GM12878 (cell line): Measurements from ENCODE around the gene BBX. TPM values are rescaled to one million over a fixed set of nuclear protein-coding genes. Genes with fewer than 3 reads are reported as not detected.

Source experiments
- ATAC-seq: fragments of 200-7000 bp; cut with Tn5 transposase; 3 replicates; pipeline ENCODE4 v1.9.1; 2020; ENCODE audit warnings: mild to moderate bottlenecking, moderate library complexity
- BruUV-seq: library from RNA; stranded (reverse); fragments of 400-500 nt; replicated peaks from 2 replicates; lab custom pipeline; 2021; lab: Mats Ljungman, UMichigan
- CTCF ChIA-PET: fragments of 300-600 bp; sonication (Branson Sonifier 250); formaldehyde crosslinking; extraction: SDS; loops from one replicate; lab custom pipeline; 2021; ENCODE audit warnings: inconsistent platforms; lab: Yijun Ruan, JAX
- POLR2A ChIA-PET: fragments of 350-600 bp; formaldehyde crosslinking; extraction: SDS; loops from one replicate; lab custom pipeline; 2021; ENCODE audit warnings: inconsistent platforms; lab: Charles Lee
- RAD21 ChIA-PET: fragments of 300-600 bp; sonication (Branson Sonifier 250); formaldehyde crosslinking; loops from one replicate; lab custom pipeline; 2023; ENCODE audit warnings: antibody characterized with exemption; ENCODE audit not compliant: unreplicated experiment; lab: Charles Lee
- SMC1A ChIA-PET: fragments of 300-600 bp; sonication (Branson Sonifier 250); formaldehyde crosslinking; loops from one replicate; lab custom pipeline; 2023; ENCODE audit not compliant: unreplicated experiment, uncharacterized antibody; lab: Charles Lee
- DNase-seq: peaks from one replicate; pipeline ENCODE4 v3.0.0-alpha.2; 2011; ENCODE audit warnings: low read depth, low spot score
- FAIRE-seq: peaks from 3 replicates; lab custom pipeline; 2011; peaks lifted over from hg19 to GRCh38; lab: Jason Lieb, UNC
- H2AFZ ChIP-seq: 2 replicates; pipeline ENCODE4 v1.6.0; 2011; ENCODE audit warnings: low read depth, low read length, control low read depth; ENCODE audit not compliant: control insufficient read depth
- H3K27ac ChIP-seq: 2 replicates; pipeline ENCODE4 v1.5.1; 2011; ENCODE audit warnings: control low read depth; ENCODE audit not compliant: control insufficient read depth, insufficient read depth
- H3K27me3 ChIP-seq, 2 experiments: replicated peaks in 1 of 2; 2 replicates each; pipeline versions ENCODE4 v1.6.0 to v1.6.1; 2011; ENCODE audit warnings: low read length in 1 of 2; ENCODE audit not compliant: control insufficient read depth in 2 of 2, insufficient read depth in 2 of 2
- H3K36me3 ChIP-seq, 2 experiments: 2 replicates each; pipeline ENCODE4 v1.5.1; 2011; ENCODE audit warnings: low read length in 1 of 2; ENCODE audit not compliant: control insufficient read depth in 2 of 2, insufficient read depth in 2 of 2
- H3K4me1 ChIP-seq: 2 replicates; pipeline ENCODE4 v1.6.1; 2011; ENCODE audit warnings: mild to moderate bottlenecking, low read length, moderate library complexity, mixed read lengths; ENCODE audit not compliant: control insufficient read depth, insufficient read depth
- H3K4me2 ChIP-seq: 2 replicates; pipeline ENCODE4 v1.6.0; 2011; ENCODE audit warnings: control low read depth; ENCODE audit not compliant: control insufficient read depth, insufficient read depth
- H3K4me3 ChIP-seq: fragments of 200-600 bp; sonication (generic); 2 replicates; pipeline ENCODE4 v1.5.1; 2016
- H3K79me2 ChIP-seq: 2 replicates; pipeline ENCODE4 v1.6.0; 2011; ENCODE audit warnings: low read length; ENCODE audit not compliant: control insufficient read depth, insufficient read depth
- H3K9ac ChIP-seq: 2 replicates; pipeline ENCODE4 v1.8.0; 2011; ENCODE audit warnings: low read length, control low read depth, mixed read lengths; ENCODE audit not compliant: control insufficient read depth, insufficient read depth
- H3K9me3 ChIP-seq: replicated peaks from 3 replicates; pipeline ENCODE4 v1.5.1; 2011; ENCODE audit warnings: mild to moderate bottlenecking, low read length; ENCODE audit not compliant: control insufficient read depth, insufficient read depth
- H4K20me1 ChIP-seq: 2 replicates; pipeline ENCODE4 v1.6.0; 2011; ENCODE audit not compliant: control insufficient read depth, insufficient read depth
- CEBPZ ChIP-seq: fragments of 150-350 bp; IDR thresholded peaks from 2 replicates; pipeline ENCODE4 v1.6.1; 2016; ENCODE audit warnings: low read depth, low read length
- HDAC6 ChIP-seq: fragments of 200-600 bp; sonication (generic); IDR thresholded peaks from one replicate; pipeline ENCODE4 v1.8.0; 2017; ENCODE audit warnings: antibody characterized with exemption; ENCODE audit not compliant: unreplicated experiment
- KLF5 ChIP-seq: fragments of 450-650 bp; IDR thresholded peaks from 2 replicates; pipeline ENCODE4 v1.6.1; 2014; ENCODE audit warnings: mild to moderate bottlenecking; ENCODE audit not compliant: partially characterized antibody
- PML ChIP-seq: IDR thresholded peaks from 2 replicates; pipeline ENCODE4 v1.6.1; 2012; ENCODE audit warnings: low read length, inconsistent platforms
- POLR2AphosphoS2 ChIP-seq: IDR thresholded peaks from 2 replicates; pipeline ENCODE4 v1.6.1; 2011; ENCODE audit warnings: low read depth, mild to moderate bottlenecking, low read length, improper control_type of control experiment, moderate library complexity
- RAD21 ChIP-seq: IDR thresholded peaks from 2 replicates; pipeline ENCODE4 v1.6.1; 2011; ENCODE audit warnings: mild to moderate bottlenecking, low read depth, low read length, moderate library complexity; ENCODE audit not compliant: insufficient read depth
- SMC3 ChIP-seq: IDR thresholded peaks from 2 replicates; pipeline ENCODE4 v1.6.1; 2011; ENCODE audit warnings: low read length, improper control_type of control experiment, borderline replicate concordance
- WGBS: methylation state at CpG from one replicate; pipeline ENCODE4 v1.1.6; 2016; ENCODE audit warnings: low lambda C conversion rate; ENCODE audit not compliant: insufficient replicate concordance, insufficient coverage; ENCODE audit errors: missing lambda C conversion rate; 5-methylcytosine and 5-hydroxymethylcytosine counted together
- in situ Hi-C: fragments of 300-500 bp; cut with MboI; formaldehyde crosslinking; loops from 9 replicates; pipeline ENCODE4 v1.14.3; 2018; ENCODE audit warnings: mixed read lengths
- intact Hi-C: fragments of 100-400 bp; cut with micrococcal nuclease; formaldehyde crosslinking; loops from one replicate; pipeline ENCODE4 v1.14.2; 2022; ENCODE audit not compliant: unreplicated experiment
- polyA plus RNA-seq, 11 experiments: library from polyadenylated mRNA; depleted of rRNA in 4 of 11; unstranded in 6 of 11; stranded (reverse) in 5 of 11; fragments of >200 nt; fragmentation: Nextera tagmentation in 4 of 11; fragmentation: Illumina TruSeq in 1 of 11; extraction: Ambion mirVana in 4 of 11; extraction: Trizol in 1 of 11; gene quantifications; 1 replicate in 1 of 11; 2 replicates in 10 of 11; pipeline versions ENCODE4 v1.2.1 to v1.2.3, GENCODE V29; 2011 to 2016; ENCODE audit warnings: inconsistent platforms in 2 of 11, missing spikeins in 2 of 11, low read depth in 1 of 11
- total RNA-seq, 4 experiments: library from RNA; depleted of rRNA in 3 of 4; stranded (reverse); fragments of >200 nt in 3 of 4; fragmentation: Illumina TruSeq in 1 of 4; extraction: Trizol in 1 of 4; gene quantifications; 2 replicates each; pipeline versions ENCODE4 v1.2.1 to v1.2.3, GENCODE V29; 2013 to 2021
- TF ChIP-seq, protein P1 (sequence below), 3 experiments: IDR thresholded peaks in 2 of 3; conservative IDR thresholded peaks in 1 of 3; 2 replicates each; pipeline ENCODE4 v1.5.1; 2011; ENCODE audit warnings: low read depth in 3 of 3, low read length in 3 of 3, mild to moderate bottlenecking in 3 of 3, control low read depth in 2 of 3, moderate library complexity in 2 of 3, inconsistent platforms in 1 of 3, mixed read lengths in 1 of 3; ENCODE audit not compliant: control insufficient read depth in 2 of 3, insufficient read depth in 1 of 3; ENCODE audit errors: extremely low read depth in 1 of 3

The BBX gene
- total and polyA plus RNA-seq, 10 of the 15 experiments (the other 5 are each of a cell fraction or from before 2014, with no cell fraction given): 13.3 to 38.5 (median 32.0) TPM

DNA sequence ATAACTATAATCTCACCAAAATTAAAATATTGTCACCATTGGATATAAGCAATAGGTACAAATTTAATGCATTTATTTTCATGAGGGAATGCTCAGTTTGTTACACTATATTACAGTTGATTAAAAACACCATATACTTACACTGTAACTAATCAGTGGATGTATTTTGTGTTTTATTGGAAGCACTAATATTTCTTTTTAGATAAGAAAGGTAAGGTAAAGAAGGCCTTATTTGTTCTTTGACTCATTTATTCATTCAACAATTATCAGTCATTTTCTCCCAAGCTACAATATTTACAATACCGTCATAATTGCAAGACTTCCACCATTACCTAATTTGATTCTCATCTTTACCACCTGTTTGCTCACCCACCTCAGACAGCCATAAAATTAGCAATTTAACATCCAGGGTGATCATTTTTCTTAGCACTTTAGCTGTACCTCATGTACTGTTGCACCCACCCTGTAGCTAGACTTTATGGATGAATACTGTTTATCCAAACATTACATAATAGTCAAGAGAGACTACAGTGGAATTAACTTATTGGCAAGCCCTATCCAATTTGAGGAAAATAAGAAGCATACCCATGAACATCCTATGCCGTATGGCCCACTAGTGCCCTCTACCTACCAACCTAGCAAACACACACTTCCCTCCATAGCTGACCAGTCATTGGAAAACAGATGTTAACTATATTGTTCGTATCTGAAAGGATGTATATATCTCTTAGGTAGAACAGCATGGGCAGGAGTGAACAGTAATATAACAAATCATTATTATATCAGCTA is 229.6 kb downstream of the BBX start:
- Histone ChIP-seq H3K4me1 (no peaks in the 10 kb centered on the region), H2AFZ (no peak overlapping the region), H3K9ac (no peak overlapping the region), H3K4me2 (no peak overlapping the region), H3K4me3 (no peak overlapping the region), H3K79me2 (no peaks in the 10 kb centered on the region), H3K27ac (no peak overlapping the region), H4K20me1 (no peaks in the 10 kb centered on the region), H3K9me3 (no peaks in the 10 kb centered on the region), H3K36me3 (peaks cover 0 to 2% of the 10 kb centered on the region in 2 experiments; a peak in 1 of 4 replicates), H3K27me3 (no peaks in the 10 kb centered on the region)
- 77% methylated on average over 3 of the region's 3 CpGs for whole genome bisulfite sequencing
- TF ChIP-seq POLR2AphosphoS2: no peak
- TF ChIP-seq KLF5: no peak
- TF ChIP-seq SMC3: peak; percentile 23; the same call in 1 of the 2 replicates
- TF ChIP-seq, protein P1, sequence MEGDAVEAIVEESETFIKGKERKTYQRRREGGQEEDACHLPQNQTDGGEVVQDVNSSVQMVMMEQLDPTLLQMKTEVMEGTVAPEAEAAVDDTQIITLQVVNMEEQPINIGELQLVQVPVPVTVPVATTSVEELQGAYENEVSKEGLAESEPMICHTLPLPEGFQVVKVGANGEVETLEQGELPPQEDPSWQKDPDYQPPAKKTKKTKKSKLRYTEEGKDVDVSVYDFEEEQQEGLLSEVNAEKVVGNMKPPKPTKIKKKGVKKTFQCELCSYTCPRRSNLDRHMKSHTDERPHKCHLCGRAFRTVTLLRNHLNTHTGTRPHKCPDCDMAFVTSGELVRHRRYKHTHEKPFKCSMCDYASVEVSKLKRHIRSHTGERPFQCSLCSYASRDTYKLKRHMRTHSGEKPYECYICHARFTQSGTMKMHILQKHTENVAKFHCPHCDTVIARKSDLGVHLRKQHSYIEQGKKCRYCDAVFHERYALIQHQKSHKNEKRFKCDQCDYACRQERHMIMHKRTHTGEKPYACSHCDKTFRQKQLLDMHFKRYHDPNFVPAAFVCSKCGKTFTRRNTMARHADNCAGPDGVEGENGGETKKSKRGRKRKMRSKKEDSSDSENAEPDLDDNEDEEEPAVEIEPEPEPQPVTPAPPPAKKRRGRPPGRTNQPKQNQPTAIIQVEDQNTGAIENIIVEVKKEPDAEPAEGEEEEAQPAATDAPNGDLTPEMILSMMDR (IDR thresholded peaks at IDR 0.05 in 2 of 3, conservative IDR thresholded peaks at IDR 0.05 in 1 of 3; ENCODE audit: control insufficient read depth in 2 of 3, extremely low read depth in 1 of 3, insufficient read depth in 1 of 3, low read depth in 3 of 3, low read length in 3 of 3): peak; percentile 45 to 47 (median 45); a peak in 4 of 6 replicates
- TF ChIP-seq RAD21: peak; percentile 32; the same call in 1 of the 2 replicates
- TF ChIP-seq CEBPZ: no peak
- TF ChIP-seq HDAC6: no peak
- no peak for TF ChIP-seq PML
- ATAC-seq: peak; percentile 70
- in situ Hi-C loops (loop anchor here (10.0 kb wide), 1 partner anchor 518 kb away; no protein-coding TSS in a partner anchor), intact Hi-C loops (no loop called here)
- SMC1A ChIA-PET: interaction anchor here (0.6 to 3.6 kb wide), 16 partner anchors 8 to 195 kb away, joined by 3 to 23 read pairs (median 4); no protein-coding TSS in a partner anchor
- peak; percentile 27 for FAIRE-seq
- CTCF ChIA-PET: interaction anchor here (0.6 to 8.8 kb wide), 18 partner anchors 11 to 725 kb away, joined by 3 to 78 read pairs (median 4); no protein-coding TSS in a partner anchor
- DNase-seq: no peak
- BruUV-seq: no TSS peak
- POLR2A ChIA-PET: no interaction called here
- RAD21 ChIA-PET: interaction anchor here (0.7 to 2.0 kb wide), 2 partner anchors 91 to 94 kb away, joined by 3 to 7 read pairs; no protein-coding TSS in a partner anchor
